VCaP (cell line): Measurements from ENCODE around the gene TNP1.

ENCODE experiments used
- H3K27ac ChIP-seq: fragments of 450-650 bp; 2 replicates; pipeline ENCODE4 v1.5.1; 2017
- TF ChIP-seq, protein P1 (sequence below): fragments of 450-650 bp; conservative IDR thresholded peaks from 2 replicates; pipeline ENCODE4 v1.5.1; 2017; ENCODE audit warnings: mild to moderate bottlenecking, moderate library complexity

The TNP1 gene

DNA sequence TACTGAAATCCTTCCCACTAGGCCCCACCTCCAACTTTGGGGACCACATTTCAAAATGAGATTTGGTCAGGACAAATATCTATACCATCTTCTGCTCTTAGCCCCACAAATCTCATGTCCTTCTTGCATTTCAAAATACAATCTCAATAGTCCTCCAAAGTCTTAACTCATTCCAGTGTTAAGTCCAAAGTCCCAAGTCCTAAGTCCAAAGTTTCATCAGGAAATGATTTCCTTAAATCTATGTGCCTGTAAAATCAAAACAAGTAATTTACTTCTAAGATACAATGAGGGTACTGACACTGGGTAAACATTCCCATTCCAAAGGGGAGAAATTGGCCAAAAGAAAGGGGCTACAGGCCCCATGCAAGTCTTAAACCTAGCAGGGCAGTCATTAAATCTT lies 40.5 kb upstream of the TNP1 start:
- no peak overlapping the region for H3K27ac ChIP-seq
- TF ChIP-seq, protein P1, sequence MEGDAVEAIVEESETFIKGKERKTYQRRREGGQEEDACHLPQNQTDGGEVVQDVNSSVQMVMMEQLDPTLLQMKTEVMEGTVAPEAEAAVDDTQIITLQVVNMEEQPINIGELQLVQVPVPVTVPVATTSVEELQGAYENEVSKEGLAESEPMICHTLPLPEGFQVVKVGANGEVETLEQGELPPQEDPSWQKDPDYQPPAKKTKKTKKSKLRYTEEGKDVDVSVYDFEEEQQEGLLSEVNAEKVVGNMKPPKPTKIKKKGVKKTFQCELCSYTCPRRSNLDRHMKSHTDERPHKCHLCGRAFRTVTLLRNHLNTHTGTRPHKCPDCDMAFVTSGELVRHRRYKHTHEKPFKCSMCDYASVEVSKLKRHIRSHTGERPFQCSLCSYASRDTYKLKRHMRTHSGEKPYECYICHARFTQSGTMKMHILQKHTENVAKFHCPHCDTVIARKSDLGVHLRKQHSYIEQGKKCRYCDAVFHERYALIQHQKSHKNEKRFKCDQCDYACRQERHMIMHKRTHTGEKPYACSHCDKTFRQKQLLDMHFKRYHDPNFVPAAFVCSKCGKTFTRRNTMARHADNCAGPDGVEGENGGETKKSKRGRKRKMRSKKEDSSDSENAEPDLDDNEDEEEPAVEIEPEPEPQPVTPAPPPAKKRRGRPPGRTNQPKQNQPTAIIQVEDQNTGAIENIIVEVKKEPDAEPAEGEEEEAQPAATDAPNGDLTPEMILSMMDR: no peak

DNA sequence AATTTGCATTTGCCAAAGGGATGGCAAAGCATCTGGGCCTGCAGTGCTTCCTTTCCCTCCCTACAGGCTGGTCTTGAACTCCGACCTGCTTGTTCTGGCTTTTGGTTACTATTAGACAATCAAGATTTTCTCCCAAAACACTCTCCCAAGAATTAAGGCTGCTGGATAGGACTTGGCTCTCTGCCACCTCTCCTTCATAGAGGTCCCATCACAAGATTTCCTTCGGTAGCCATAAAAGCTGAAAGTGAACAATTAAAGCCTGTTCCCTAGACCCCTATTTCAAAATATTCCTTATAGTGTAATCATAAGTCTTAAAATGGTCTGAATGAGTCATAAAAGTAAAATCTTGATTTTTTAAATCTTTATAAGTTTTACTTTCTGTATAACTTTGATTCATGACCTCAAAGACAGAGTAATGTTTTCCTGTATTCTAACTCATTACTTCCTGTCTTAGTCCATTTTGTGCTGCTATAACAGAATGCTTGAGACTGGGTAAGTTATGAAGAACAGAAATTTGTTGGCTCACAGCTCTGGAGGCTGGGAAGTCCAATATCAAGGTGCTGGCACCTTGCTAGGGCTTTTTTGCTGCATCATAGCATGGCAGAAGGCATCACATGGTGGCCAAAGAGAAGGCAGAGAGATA lies 37.8 kb upstream of the TNP1 start:
- H3K27ac ChIP-seq: no peak overlapping the region
- TF ChIP-seq, protein P1: no peak

DNA sequence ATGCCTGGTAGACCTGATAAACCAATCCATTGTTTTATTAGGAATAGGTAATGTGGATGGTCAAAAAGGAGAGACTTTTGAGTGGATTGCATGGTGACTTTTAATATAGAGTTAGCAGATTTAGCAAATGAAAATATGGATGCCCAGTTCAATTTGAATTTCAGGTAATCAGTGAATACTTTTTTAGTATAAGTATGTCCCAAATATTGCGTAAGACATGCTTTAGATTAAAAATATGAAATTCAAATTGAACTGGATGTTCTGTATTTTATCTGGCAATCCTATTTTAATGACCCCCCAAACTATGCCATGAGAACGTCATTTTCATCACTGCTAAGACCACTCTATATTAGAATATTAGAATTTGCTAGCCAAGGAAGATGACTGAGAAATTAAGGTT lies 30.3 kb upstream of the TNP1 start:
- H3K27ac ChIP-seq: no peak overlapping the region
- TF ChIP-seq, protein P1: no peak

DNA sequence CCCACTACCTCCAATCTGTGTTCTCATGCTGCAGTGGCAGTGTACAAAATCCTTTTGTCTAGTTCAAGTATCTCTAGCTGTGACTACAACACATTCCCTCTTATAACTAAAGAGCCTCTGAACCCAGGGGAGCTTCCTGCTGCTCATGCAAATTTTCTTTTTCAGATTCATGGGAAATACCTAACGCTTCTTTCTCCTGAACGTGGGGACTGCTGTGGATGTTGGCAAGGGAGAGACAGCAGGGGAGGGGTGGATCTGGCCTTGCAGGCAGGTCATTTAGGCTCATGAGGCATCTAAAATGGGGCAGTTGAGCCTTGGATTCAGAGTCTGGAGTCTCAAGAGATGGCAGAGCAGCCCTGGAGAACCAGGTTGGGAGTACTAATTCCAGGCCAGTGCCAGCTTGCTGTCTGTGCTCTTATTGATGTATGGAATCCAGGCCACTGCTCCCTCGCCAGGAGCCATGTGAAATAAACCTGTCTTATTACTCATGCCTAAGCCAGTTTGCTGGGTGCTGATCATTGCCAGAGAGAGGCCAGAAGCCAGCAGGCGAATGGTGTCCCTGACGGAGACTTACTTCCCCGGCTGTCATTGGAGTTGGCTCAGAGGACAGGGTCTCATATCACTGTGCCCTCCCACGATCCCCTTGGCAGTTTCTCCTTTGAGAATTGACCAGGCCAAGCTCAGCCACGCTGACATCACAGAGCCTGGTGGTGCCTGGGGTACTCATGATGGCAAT lies 29.2 kb upstream of the TNP1 start:
- no peak overlapping the region for H3K27ac ChIP-seq
- TF ChIP-seq, protein P1: no peak

DNA sequence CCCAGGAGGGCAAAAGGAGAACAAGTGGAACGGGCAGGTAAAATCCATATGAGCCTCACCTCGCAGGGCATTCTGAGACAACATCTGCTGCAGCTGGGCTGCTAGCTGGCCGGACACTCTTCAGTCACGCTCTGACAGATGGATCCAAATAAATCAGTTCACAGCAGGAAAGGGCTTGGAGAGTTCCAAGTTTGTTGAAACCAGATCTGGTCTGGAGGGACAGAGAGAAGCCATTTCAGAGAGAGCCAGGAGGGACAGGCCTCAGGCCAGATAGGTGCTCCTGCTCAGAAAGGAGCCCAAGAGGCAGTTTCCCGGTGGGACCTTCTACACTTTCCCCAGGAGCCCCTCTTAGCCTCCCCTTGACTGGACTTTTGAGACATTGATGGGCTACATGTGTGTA lies 28.2 kb upstream of the TNP1 start:
- TF ChIP-seq, protein P1: no peak
- H3K27ac ChIP-seq: no peak overlapping the region

DNA sequence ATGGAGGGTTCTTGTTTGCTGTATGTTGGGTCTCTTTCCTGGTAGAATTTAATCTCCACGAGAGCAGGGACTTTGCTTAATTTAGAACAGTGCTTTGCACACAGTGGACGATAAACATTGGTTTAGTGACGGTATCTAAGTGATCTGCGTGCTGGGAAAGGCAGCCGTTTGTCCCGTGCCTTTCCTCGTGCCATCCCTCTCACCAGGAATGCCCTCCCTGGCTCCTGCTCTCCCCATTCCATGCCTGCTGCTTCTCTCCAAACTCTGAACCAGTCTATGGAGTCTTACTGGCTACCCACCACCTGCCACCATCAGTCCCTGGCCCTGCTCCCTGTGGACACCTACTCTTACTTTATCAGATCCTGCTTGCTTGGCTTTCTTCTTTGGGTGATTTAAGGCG lies 27.3 kb upstream of the TNP1 start:
- H3K27ac ChIP-seq: no peak overlapping the region
- TF ChIP-seq, protein P1: no peak

DNA sequence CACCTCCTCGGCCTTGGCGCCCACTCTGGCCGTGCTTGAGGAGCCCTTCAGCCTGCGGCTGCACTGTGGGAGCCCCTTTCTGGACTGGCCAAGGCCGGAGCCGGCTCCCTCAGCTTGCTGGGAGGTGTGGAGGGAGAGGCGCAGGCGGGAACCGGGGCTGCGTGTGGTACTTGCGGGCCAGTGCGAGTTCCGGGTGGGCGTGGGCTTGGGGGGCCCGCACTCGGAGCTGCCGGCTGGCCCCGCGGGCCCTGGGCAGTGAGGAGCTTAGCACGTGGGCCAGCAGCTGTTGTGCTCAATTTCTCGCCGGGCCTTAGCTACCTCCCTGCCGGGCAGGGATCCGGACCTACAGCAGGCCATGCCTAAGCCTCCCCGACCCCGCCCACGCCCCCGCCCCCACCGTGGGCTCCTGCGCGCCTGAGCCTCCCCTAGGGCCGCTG lies 25.3 kb upstream of the TNP1 start:
- TF ChIP-seq, protein P1: no peak
- H3K27ac ChIP-seq: no peak overlapping the region
